Left renal cortex interstitium (tissue), 4 donors: ENCODE measurements around the gene EML4. TPM values are rescaled to one million over a fixed set of nuclear protein-coding genes. Genes with fewer than 3 reads are reported as not detected.

ENCODE experiments used
- DNase-seq, 4 donors: peaks; one replicate each; pipeline ENCODE4 v3.0.0-alpha.2; 2013; ENCODE audit warnings: low read depth in 4 of 4, low spot score in 2 of 4, missing footprints in 1 of 4
- polyA plus RNA-seq, 4 donors: library from polyadenylated mRNA; unstranded; fragments of 120-200 nt; gene quantifications; one replicate each; pipeline ENCODE4 v1.2.1, GENCODE V29; 2013; ENCODE audit not compliant: insufficient read length in 4 of 4

The EML4 gene
- polyA plus RNA-seq, 4 donors: 96.8 to 136 (median 111) TPM

DNA sequence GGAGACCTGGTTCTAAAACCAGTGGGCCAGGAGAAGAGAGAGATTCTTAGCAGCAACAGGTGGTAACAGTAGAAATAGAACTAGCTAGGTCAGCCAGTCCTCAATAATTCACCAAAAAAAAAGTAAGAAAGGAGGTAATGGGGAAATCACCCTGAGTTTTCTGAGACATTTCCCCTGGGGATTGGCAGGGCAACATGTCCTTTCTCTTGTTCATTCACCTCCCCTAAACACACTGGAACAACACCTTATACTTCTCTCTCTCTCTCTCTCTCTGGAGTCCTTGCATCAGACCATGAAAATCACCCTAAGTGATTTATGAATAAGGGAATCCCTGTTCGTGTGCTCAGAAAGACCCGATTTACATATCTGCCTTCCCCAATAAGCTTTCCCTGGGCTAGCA, 127.1 kb downstream of the EML4 start:
- DNase-seq: no peak

DNA sequence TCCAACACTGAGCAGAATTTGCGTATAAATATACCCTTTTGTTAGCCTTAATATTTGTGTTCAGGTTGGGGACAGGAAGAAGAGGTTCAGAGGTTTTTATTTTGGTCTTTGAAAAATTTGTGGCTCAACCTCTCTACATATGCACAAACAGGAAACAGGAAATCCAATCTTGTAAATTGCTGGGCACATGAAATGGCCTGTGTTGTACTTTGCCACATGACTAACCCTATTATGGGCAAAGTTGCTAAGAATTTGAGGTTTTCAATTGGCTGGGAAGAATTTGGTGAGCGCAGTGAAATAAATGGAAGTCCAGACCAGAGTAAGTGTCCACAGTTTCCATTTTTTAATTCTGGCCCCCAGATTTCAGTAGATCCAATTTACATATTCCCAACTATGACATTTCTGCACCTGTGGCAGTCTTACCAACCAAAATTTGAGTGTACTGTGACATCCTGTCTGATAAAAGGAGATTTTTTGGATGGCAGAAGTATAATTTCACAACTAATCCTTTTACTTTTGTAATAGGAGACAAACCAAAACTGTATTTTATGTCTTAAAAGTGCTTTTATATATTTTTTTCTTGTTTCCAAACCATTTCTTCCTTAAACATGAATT, 128.3 kb downstream of the EML4 start:
- no peak for DNase-seq

DNA sequence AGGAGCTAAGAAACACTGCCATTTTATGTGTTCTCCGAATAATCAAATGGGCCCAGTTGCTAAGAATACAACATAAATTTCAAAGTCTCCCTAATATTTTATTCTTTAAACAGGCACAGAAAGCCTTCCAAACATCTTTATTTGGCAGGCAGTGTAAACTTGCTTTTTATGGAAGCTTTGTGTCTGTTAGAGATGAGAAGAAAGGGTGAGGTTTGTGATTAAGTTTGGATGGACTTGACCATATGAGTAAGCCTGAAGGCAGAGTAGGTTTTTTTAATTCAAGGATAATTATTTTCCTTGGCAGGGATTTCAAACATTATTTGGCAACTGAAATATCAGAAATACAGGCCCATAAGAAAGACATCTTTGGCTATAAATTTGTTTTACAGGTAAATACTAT, 129.0 kb downstream of the EML4 start:
- DNase-seq: no peak

DNA sequence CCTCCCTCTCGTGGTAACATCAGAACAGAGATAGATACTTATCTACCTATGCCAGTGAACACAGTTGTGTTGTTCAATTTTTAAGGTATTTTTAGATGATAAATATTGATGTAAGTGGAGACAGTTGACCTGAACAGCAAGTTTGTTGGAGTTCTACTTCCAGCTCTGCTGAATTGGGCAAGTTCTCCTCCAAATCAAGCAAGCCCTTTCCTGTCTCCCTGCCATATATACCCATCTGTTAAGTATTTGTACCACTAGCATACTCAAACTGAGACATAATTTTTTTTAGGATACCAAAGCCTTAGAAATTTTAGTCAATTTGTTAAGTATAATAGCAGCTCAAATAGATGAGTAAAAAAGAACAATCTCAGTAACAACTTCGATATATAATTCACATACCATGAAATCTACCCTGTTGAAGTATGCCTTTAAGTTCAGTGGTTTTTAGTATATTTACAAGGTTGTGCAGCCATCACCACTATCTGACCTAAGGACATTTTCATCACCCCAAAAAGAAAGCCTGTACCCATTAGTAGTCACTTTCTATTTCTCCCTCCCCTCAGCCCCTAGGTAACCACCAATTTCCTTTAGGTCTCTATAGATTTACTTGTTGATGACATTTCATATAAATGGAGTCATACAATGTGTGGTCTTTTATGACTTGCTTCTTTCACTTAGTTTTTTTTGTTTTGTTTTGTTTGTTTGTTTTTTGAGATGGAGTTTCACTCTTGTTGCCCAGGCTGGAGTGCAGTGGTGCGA, 130.0 kb downstream of the EML4 start:
- DNase-seq: no peak

DNA sequence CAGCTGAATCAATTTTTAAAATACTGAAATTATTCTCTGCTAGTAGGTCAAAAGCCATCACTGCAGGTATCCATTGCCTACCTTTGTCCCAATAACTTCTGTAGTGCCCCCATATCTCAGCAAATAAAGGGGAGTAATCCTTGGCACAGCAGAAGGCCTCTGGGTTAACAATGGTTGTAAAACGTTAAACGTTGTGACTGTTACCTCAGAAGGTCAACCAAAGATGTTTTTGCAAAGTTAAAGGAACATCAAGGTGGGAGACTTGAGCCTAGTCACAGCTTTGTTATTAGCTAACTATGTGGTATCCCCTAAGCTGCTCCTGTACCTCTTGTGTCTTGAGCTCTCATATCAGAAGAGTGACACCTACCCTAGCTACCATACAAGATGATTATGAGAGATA, 131.4 kb downstream of the EML4 start:
- DNase-seq: no peak

DNA sequence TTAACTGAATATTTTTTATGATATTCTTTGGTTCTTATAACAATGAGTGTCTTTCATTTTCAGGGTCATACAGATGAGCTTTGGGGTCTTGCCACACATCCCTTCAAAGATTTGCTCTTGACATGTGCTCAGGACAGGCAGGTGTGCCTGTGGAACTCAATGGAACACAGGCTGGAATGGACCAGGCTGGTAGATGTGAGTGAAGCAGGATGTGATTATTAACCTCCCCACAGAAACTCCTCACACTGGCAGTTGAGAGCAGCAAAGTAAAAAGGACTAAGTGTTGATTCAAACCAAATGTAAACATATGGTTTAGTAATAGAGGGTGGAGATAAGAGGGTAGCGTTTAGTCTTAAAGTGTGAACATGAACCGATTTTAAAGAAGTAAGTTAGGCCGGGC, 134.1 kb downstream of the EML4 start:
- no peak for DNase-seq

DNA sequence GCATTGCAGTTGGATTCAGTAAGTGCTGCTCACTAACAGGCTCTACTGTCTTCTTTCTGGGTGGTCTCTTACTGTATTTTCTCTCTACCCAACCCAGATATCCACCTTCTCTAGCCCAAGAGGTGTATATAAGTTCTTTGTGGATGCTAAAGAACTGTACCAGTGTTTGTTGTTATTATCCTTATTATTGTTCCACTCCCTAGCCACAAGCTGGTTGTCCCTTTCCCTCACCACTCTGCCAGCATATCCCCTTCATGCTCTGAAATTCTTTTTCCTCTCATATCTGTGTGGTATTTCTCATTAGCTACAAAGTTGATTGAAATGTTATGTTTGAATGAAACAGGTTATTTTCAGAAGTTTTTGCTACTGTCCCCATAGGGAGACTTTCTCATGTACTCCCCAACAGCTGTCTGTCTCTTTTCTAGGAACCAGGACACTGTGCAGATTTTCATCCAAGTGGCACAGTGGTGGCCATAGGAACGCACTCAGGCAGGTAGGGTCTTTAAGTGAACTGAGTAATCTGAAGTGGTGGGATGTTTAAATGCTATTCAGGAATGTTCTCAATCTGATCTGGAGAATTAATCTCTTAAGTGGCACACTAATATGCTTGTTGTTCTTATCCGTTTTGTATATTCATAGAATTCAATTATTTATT, 135.0 kb downstream of the EML4 start:
- DNase-seq: no peak

DNA sequence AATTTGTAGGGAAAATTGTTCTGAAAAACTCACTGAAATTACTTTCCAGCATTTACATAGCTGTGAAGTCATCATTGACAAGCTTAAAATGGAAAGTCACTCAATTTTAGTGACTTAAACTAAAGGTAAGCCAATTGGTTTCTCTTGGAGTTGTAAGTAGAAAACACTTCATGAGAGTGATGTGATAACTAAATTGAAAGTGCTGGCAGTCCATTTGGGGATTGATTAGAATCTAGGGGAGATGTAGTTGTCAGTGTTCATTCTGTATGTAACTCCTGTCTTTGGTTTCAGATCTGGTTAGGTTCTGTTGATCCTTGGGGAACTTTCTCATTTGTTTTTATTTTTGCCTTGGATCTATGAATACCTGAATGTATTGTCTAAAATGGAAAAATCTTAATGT, 138.0 kb downstream of the EML4 start:
- no peak for DNase-seq

DNA sequence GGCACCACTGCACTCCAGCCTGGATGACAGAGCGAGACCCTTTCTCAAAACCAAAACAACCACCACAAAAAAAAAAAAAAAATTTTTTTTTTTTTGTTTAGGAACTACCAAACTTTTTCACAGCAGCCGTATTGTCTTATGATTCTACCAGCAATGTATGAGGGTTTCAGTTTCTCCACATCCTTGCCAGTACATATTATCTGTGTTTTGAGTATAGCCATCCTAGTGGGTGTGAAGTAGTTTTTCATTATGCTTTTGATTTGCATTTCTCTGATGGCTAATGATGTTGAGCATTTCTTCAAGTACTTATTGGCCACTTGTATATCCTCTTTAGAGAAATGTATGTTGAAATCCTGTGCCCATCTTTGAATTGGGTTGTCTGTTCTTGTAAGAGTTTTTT, 140.2 kb downstream of the EML4 start:
- DNase-seq: no peak

DNA sequence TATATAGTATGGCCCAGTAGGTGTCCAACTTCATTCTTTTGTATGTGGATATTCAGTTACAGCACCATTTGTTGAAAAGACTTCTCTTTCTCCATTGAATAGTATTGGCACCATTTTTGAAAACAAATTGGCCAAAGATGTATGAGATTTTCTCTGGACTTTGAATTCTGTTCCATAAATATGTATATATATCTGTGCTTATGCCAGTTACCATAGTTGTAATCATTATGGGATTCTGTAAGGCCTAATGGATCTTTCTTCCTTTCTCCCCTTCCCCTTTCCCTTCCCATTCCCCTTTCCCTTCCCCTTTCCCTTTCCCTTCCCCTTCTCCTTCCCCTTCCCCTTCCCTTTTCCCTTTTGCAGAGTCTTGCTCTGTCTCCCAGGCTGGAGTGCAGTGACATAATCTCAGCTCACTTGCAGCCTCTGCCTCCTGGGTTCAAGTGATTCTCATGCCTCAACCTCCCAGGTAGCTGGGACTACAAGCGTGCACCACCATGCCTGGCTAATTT, 140.9 kb downstream of the EML4 start:
- DNase-seq: no peak

DNA sequence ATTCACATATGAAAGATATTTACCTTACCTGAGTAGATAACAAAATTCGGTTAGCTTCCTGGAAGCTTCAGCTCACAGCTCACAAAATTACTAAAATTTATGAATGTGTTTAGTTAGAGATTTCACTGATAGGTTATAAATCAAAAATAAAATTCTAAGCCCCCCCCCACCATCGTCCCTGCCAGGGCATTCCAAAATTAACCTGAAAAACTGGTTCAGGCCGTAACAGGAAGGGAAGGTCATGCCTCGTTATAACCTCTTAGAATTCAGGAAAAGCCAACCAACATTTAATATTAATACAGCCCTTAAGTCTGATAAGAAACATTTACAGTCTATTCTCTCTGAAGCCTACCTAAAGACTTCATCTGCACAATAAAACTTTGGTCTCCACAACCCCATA, 143.0 kb downstream of the EML4 start:
- DNase-seq: no peak

DNA sequence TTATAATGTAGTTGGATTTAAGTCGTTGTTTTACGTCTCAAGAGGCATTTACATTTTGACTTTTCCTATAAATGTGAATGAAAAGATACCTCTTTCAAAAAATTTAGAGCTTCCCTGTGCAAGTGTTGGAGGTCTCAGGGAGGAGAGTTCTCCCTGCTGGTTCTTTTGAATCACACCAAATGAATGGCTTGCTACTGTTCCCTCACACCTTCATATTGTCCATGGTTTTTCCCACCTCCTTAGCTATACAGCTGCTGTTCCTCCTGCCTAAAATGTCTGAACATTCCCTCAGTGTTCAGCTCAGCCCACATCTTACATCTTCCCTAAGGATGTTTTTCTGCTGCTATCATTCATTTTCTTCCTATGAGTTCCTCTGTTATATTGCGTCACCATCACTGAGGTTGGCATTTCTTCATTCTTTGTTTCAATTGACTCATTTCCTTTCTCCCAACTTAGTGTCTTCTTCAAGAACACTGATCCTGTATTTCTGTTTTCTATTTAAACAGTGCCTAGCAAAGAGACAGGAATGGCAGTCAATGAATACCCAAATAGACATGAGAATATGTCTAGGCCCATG, 145.8 kb downstream of the EML4 start:
- DNase-seq: no peak

DNA sequence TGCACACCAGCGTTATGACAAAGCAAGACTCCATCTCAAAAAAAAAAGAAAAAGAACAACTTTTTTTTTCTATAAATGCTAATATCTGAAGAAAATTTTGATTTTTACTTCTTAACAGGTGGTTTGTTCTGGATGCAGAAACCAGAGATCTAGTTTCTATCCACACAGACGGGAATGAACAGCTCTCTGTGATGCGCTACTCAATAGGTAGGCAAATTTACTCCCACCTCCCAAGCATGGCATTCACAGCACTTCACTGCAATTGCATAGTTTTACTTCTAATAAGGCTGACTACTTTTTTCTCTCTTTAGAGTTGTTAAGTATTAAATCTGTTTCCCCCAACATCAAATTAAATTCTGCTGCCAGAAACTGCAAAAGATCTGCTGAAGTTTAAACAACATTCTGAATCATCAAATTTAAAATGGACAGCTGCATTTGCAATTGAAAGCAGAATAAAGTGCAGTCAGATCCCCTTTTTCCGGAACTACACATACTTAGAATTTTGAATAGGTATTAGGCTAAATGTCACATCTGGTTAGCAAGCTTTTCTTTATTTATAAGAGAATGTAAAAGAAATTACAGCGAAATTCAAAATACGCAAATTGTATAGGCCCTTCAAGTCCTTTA, 146.8 kb downstream of the EML4 start:
- no peak for DNase-seq

DNA sequence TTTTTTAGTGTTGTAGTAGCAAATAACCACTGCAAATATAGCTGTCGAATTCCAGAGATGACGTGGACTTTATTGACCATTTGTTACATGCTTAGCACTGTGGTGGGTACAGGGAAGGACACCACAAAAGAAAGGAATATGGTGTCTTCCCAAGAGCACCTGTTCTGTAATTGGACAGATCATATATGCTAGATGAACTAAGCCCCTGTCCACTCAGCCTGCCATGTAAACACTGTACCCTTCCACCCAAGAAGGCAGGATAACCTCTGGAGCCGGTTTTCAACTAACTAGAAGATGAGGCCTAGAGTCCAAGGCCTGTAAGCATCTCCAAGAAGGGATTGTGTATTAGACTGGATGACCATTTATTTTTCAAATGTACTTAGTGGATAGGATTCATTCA, 147.8 kb downstream of the EML4 start:
- DNase-seq: no peak

DNA sequence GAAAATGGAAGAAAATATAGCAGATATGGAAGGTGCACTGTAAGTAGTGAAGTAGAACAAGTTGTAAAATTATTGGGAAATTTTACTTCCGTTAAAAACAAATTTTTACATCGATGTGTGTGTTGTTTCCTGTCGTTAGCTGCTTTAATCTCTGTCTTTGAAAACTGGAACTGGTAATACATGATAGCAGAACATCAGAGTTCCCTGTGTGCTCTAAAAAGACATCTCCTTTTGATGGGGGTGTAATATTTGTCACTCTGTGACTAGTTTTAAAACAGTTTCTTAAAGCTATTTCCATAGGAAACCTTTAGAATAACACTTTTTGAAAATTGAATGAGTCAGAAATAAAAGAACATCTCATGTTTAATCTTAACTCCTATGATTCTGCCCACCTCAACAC, 148.3 kb downstream of the EML4 start:
- DNase-seq: no peak

DNA sequence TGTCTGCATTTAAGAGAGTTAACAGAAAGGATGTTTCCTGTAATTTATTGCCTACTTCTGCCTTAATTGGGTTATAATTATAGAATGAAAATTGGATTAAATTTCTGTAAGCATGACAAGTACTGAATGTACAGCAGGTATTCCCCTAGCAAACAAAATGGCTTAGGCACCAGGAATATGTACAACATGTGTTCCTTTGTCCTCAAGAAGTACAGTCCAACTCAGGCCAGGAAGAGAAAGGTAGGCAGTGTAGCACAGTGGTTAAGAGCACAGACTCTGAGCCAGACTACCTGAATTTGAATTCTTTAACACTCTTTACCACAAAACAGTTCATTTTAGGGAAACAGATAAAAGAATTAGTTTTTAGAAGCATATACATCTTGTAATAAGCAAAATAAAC, 148.8 kb downstream of the EML4 start:
- no peak for DNase-seq

DNA sequence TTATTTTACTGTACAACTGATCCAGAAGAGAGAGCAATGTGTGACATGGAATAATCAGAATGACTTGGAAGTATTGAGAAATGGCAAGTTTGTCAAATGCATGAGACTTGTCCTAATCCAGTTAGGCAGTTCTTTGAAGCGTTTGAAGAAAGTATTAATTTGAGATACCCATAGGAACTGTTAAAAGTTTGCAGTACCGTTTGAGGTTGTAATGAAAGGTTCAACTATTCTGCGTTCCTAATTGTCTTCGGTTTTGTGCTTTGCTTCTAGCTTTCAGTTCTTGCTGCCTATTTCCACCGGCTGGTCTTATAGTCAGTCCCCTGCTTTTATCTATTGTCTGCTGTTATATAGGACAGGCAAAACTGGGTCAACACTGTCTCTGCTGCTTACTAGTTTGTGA, 150.1 kb downstream of the EML4 start:
- DNase-seq: no peak

DNA sequence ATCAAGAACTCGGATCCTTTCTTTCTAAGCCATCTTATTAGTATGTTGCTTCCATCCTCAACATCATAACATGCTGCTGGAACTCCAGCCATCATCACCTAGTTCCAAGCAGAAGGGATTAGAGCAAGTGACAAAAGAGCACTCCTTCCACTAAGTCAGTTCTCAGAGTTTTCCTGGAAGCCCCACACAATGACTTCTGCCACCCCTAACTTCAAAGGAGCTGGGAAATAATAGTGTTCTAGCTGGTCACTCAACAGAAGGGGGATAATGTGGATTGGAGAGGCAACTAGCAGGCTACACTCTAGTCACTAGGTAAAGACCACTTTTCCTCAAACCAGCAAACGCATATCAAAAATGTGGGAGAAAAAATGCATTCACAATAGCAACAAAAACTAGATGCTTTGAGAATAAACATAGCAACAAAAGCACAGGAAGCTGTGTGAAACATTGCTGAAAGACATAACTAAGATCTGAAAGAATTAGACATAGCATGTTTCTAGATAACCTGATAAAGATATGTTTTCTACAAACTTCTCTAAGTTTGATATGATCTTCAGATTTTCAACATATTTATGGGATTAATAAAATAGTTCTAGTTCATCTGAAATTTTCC, 152.4 kb downstream of the EML4 start:
- DNase-seq: no peak

DNA sequence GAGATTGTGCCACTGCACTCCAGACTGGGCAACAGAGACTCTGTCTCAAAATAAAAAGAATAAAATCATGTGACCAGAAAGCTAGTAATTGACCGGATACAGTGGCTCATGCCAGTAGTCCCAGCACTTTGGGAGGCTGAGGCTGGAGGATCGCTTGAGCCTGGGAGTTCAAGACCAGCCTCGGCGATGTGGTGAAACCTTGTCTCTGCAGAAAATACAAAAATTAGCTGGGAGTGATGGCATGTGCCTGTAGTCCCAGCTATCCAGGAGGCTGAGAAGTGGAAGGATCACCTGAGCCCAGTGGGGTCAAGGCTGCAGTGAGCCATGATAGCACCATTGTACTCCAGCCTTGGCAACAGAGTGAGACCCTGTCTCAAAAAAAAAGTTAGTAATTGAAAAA, 155.1 kb downstream of the EML4 start:
- DNase-seq: no peak

DNA sequence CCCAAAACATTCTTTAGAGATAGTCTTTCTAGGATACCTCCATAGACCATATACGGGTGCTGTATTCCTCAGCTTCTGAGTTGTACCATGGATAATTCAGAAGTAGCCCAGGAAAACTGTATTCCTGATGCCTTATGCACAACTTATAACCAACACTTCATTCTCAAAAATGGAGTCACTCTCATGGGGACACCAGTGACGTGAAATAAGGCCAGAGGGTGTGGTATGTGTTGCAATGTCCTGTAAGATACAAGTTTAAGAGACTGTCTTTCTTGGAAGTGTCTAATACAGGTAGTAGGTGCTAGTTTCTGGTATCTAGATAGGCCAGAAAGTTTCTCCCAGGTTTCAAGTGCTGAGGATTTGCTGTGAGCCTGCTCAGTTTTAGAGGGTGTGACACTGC, 155.8 kb downstream of the EML4 start:
- no peak for DNase-seq

DNA sequence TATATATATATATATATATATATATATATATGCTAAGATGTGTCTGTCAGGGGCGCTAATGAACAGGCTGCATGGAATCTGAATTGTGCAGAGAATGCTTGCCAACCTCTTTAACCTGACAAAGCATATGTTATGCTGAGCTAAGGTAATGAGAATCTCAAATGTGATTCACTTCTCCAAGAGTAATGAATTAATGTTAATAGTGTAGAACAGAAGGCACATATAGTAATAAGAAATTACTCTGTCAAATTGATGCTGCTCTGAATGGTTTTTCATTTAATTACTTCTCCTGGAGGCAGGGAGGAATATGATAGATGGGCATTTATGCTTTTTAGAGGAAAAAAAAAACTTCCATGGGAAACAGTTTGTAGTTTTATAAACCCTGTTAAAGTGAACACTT, 156.5 kb downstream of the EML4 start:
- DNase-seq: no peak
